Activated T-cell treated with anti-CD3 and anti-CD28 coated beads for 48 hours (primary cell): Measurements from ENCODE around the gene FCHSD1.

Experiments
- DNase-seq: peaks from one replicate; pipeline ENCODE4 v3.0.0-alpha.2; 2020; ENCODE audit warnings: low read depth

Gene FCHSD1

GRCh38 chr5:141672841-141673813 is 21.9 kb upstream of the FCHSD1 start:
- no peak for DNase-seq

GRCh38 chr5:141672071-141672840 is 21.0 kb upstream of the FCHSD1 start:
- DNase-seq = no peak

- no peak for DNase-seq
Observed at GRCh38 chr5:141669520-141669919, 18.3 kb upstream of the FCHSD1 start.

GRCh38 chr5:141668601-141669265 is 17.5 kb upstream of the FCHSD1 start:
- no peak for DNase-seq

- DNase-seq = no peak
Observed at GRCh38 chr5:141665995-141666940, 15.1 kb upstream of the FCHSD1 start.

- DNase-seq = peak; percentile 65
Observed at GRCh38 chr5:141664733-141665461, 13.7 kb upstream of the FCHSD1 start.

GRCh38 chr5:141663506-141663905 is 12.3 kb upstream of the FCHSD1 start:
- no peak for DNase-seq

GRCh38 chr5:141662028-141662427 is 10.8 kb upstream of the FCHSD1 start:
- no peak for DNase-seq

GRCh38 chr5:141657937-141658545 is 6.8 kb upstream of the FCHSD1 start:
- DNase-seq = no peak

GRCh38 chr5:141657404-141657803 is 6.2 kb upstream of the FCHSD1 start:
- no peak for DNase-seq

- no peak for DNase-seq
Observed at GRCh38 chr5:141656396-141656795, 5.2 kb upstream of the FCHSD1 start.

GRCh38 chr5:141655020-141655419 is 3.8 kb upstream of the FCHSD1 start:
- no peak for DNase-seq

- no peak for DNase-seq
Observed at GRCh38 chr5:141654298-141654697, 3.1 kb upstream of the FCHSD1 start.

- DNase-seq = no peak
Observed at GRCh38 chr5:141651728-141652105, 499 bp upstream of the FCHSD1 start.

GRCh38 chr5:141649972-141650371 is 1.2 kb downstream of the FCHSD1 start:
- no peak for DNase-seq

- DNase-seq = no peak
Observed at GRCh38 chr5:141649056-141649688, 2.0 kb downstream of the FCHSD1 start.

- DNase-seq = no peak
Observed at GRCh38 chr5:141647851-141648250, 3.4 kb downstream of the FCHSD1 start.

- no peak for DNase-seq
Observed at GRCh38 chr5:141647242-141647641, 4.0 kb downstream of the FCHSD1 start.

GRCh38 chr5:141646026-141646425 is 5.2 kb downstream of the FCHSD1 start:
- no peak for DNase-seq
